ENCODE measurements around the gene OBP2B.

DNA sequence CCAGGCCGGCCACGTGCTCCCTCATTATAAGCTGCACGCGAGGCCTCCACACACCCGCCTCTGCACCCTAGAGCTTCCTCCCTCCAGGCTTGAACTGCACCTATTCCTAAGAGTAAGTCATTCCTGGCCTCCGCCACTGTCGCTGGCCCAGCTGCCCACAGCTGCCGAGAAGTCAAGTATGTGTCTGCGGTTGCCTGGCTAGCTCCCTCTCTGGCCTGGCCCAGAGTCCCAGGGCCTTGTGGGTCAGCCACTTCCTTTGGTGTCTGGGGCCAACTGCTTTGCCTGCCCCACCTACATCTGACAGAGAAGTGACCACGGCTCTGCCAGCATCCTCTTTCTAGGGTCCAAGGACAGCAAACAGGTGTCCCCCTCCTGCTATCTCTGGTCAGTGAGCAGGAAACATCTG lies 47.6 kb upstream of the OBP2B start:
- TF ChIP-seq, protein P1, sequence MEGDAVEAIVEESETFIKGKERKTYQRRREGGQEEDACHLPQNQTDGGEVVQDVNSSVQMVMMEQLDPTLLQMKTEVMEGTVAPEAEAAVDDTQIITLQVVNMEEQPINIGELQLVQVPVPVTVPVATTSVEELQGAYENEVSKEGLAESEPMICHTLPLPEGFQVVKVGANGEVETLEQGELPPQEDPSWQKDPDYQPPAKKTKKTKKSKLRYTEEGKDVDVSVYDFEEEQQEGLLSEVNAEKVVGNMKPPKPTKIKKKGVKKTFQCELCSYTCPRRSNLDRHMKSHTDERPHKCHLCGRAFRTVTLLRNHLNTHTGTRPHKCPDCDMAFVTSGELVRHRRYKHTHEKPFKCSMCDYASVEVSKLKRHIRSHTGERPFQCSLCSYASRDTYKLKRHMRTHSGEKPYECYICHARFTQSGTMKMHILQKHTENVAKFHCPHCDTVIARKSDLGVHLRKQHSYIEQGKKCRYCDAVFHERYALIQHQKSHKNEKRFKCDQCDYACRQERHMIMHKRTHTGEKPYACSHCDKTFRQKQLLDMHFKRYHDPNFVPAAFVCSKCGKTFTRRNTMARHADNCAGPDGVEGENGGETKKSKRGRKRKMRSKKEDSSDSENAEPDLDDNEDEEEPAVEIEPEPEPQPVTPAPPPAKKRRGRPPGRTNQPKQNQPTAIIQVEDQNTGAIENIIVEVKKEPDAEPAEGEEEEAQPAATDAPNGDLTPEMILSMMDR (IDR thresholded peaks at IDR 0.05), result no peak
- TF ChIP-seq POLR2A (IDR thresholded peaks at IDR 0.05), result no peak

All from testis (tissue), 2 donors.